ENCODE data around the gene ZC3H7B. TPM values are rescaled to one million over a fixed set of nuclear protein-coding genes. Genes with fewer than 3 reads are reported as not detected.

ZC3H7B gene
- total RNA-seq, 4 donors from 2014 or later = 14.4 to 52.6 (median 21.1) TPM

DNA sequence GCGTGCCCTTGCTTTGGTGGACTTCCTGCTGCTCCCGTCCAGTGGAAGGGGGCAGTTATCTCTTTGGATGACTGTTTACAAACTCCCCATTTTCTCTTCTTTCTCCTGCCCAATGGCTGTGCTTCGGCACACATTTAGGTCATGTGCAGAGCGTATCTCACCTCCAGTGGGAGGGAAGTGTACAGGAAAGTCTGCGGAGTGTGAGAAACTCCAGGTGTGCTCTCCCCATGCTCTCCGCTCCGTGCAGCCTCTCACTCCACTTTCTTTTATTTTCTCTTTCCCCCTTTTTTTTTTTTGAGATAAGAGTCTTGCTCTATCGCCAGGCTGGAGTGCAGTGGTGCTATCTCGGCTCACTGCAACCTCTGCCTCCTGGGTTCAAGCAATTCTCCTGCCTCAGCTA lies 68.5 kb downstream of the ZC3H7B start:
- TF ChIP-seq, protein P1, sequence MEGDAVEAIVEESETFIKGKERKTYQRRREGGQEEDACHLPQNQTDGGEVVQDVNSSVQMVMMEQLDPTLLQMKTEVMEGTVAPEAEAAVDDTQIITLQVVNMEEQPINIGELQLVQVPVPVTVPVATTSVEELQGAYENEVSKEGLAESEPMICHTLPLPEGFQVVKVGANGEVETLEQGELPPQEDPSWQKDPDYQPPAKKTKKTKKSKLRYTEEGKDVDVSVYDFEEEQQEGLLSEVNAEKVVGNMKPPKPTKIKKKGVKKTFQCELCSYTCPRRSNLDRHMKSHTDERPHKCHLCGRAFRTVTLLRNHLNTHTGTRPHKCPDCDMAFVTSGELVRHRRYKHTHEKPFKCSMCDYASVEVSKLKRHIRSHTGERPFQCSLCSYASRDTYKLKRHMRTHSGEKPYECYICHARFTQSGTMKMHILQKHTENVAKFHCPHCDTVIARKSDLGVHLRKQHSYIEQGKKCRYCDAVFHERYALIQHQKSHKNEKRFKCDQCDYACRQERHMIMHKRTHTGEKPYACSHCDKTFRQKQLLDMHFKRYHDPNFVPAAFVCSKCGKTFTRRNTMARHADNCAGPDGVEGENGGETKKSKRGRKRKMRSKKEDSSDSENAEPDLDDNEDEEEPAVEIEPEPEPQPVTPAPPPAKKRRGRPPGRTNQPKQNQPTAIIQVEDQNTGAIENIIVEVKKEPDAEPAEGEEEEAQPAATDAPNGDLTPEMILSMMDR (IDR thresholded peaks at IDR 0.05; ENCODE audit: low read depth) = no peak

DNA sequence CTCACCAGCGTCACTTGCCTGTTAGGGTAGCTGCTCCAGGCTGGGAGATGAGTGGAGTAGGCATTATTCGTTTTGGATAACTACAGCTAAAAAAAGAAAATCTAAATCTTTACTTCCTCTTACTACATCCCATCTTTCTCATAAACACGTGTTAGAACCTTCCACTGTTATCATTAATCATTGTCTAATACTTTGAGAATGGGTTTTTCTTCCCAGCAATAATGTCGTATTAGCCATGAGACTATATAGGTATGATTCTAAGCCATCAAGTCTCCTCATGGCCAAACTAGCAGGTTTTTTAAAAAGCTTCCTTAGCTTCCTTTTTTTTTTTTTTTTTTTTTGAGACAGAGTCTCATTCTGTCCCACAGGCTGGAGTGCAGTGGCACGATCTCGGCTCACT lies 76.5 kb downstream of the ZC3H7B start:
- TF ChIP-seq, protein P1 (IDR thresholded peaks at IDR 0.05; ENCODE audit: low read depth) = no peak

DNA sequence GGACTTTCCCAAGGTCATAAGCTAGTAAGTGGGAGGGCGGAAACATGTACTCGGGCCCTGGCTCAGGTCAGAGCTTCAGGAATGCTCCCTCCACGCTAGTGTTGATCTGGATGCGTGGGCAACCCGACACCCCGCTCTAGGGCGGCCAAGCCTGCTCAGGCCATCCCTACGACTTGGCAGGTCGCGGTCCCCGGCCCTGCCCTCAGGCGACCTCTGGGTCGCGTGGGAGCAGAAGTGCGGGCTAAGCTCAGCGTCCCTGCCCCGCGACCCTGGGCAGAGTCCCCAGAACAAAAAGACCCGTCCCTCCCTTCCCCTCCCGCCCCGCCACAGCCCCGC lies 79.6 kb downstream of the ZC3H7B start:
- TF ChIP-seq, protein P1 (IDR thresholded peaks at IDR 0.05; ENCODE audit: low read depth) = no peak

DNA sequence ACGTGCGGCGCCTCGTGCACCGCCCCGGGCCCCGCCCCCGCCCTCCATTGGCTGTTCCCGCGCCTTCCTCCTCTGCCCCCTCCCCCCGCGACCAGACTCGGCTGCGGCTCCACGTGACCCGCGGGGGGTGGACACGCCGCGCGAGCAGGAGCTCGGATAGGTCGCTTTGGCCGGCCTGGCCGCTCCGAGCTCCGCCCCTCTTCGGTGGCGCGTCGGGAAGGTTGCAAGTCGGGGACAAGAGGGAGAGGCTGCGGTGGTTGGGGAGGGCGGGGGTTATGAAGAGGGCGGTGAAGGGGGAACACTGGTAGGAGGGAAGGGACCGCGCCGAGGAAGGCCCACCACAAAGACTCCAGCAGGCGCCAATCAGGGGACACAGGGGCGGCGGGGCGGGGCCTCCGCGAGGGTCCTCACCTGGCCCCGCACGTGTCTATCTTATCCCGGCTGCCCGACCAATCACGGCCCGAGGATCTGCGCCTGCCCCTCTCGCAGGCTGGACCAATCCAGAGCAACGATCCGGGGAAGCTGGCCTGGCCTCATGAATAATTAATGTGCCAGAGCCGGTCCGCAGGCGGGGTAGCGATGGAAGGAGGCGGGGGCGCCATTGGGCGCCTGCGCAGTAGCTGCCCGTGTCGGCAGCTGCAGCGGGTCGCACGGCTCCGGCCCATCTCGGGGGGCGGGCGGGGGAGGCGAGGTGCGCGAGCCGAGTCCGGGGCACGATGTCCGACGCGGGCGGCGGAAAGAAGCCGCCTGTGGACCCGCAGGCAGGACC lies 80.2 kb downstream of the ZC3H7B start, which contains the start of gene TEF:
Gene TEF (plus strand): TSS at position 614 of the 769 bp plus-strand sequence. CDS start 103 bp downstream, at position 717.
- TF ChIP-seq, protein P1 (IDR thresholded peaks at IDR 0.05; ENCODE audit: low read depth) = no peak

DNA sequence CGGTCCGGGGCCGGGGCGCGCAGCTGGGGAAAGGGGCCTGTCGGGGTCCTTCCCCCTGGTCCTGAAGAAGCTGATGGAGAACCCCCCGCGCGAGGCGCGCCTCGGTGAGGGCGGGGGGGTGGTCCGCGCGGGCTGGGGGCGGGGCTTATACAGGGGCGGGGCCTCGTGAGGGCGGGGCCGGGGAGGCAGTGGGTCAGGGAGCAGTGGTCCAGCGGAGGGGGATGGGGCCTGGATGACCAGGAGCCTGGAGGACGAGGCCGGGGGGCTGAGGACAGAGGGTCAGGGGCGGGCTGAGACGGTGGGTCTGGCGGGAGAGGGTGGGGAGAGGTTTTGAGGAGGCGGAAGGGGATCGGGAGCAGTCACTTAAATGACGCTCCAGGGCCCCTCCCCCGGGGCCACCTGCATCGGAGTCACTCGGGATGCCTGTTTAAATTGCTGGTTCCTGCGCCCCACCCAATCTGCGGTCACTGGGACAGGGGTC lies 80.8 kb downstream of the ZC3H7B start:
- TF ChIP-seq, protein P1 (IDR thresholded peaks at IDR 0.05; ENCODE audit: low read depth) = no peak

DNA sequence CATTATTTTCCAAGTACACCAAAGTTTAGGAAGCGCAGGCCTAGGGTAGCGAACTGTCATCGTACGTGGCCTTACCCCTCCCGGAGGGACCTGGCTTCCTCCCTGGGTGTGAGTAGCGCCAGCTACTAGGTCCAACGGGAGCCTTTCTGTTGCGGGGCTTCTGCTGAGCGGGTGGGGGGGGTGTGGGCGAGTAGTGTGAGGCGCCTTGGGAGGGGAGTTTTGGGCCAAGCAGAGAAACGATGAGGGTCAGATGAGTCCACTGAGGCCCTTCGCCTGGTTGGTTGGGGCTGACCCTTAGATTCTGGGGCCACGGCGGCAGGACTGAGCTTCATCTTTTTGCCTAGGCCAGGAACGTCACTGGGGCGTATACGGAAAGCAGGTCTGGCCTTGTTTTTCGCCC lies 81.3 kb downstream of the ZC3H7B start:
- TF ChIP-seq, protein P1 (IDR thresholded peaks at IDR 0.05; ENCODE audit: low read depth) = no peak

DNA sequence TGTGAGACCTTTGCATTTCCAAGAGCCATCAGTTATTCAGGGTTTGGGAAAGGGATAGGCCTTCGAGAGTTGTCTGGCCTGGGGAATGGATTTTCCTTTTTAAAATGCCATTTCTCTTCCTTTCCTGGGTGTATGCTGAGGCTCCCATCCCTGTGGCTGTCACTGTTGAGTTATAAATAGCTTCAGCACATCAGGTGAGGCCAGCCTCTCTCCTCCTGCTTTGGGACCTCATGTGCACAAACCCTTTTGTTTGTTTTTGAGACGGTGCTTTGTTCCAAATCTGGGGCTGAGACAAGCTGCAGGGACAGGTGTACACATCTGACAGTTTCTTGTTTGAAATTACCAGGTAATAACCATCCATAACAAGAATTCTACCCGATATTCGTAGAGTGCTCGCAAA lies 81.8 kb downstream of the ZC3H7B start:
- TF ChIP-seq, protein P1 (IDR thresholded peaks at IDR 0.05; ENCODE audit: low read depth) = no peak

Measured in subcutaneous adipose tissue (tissue), 4 donors.